H9 (cell line): ENCODE measurements around the gene OR52B4. TPM values are rescaled to one million over a fixed set of nuclear protein-coding genes. Genes with fewer than 3 reads are reported as not detected.
"Not testable (repeated sequence)": the region's sequence is repeated elsewhere in the genome, so short reads cannot be mapped to it uniquely, and the experiment has no call there.

Experiments
- DNase-seq: peaks from one replicate; pipeline ENCODE4 v3.0.0-alpha.2; 2017
- H2AFZ ChIP-seq: one replicate; pipeline ENCODE4 v1.6.1; 2013; ENCODE audit warnings: mild to moderate bottlenecking, low read length, control low read depth, moderate library complexity
- H2AK5ac ChIP-seq: 2 replicates; pipeline ENCODE4 v1.6.1; 2013; ENCODE audit warnings: low read length, control low read depth, mixed read lengths; ENCODE audit not compliant: insufficient read length
- H2BK120ac ChIP-seq: one replicate; pipeline ENCODE4 v1.6.1; 2013; ENCODE audit warnings: low read depth, mild to moderate bottlenecking, low read length, control low read depth, inconsistent platforms; ENCODE audit not compliant: poor library complexity, severe bottlenecking
- H2BK12ac ChIP-seq: 2 replicates; pipeline ENCODE4 v1.6.1; 2013; ENCODE audit warnings: low read length, control low read depth, mixed read lengths, low read depth; ENCODE audit not compliant: insufficient read length
- H2BK15ac ChIP-seq: 2 replicates; pipeline ENCODE4 v1.6.1; 2013; ENCODE audit warnings: low read depth, low read length, control low read depth
- H2BK20ac ChIP-seq: one replicate; pipeline ENCODE4 v1.6.1; 2013; ENCODE audit warnings: low read depth, mild to moderate bottlenecking, low read length, control low read depth, inconsistent platforms; ENCODE audit not compliant: poor library complexity, severe bottlenecking
- H2BK5ac ChIP-seq: 2 replicates; pipeline ENCODE4 v1.6.1; 2013; ENCODE audit warnings: low read length, control low read depth, mixed read lengths; ENCODE audit not compliant: insufficient read length
- H3K14ac ChIP-seq: 2 replicates; pipeline ENCODE4 v1.6.1; 2013; ENCODE audit warnings: low read length, control low read depth; ENCODE audit not compliant: insufficient read depth
- H3K18ac ChIP-seq: 2 replicates; pipeline ENCODE4 v1.6.1; 2013; ENCODE audit warnings: low read depth, mild to moderate bottlenecking, mixed read lengths, low read length, control low read depth; ENCODE audit not compliant: insufficient read length
- H3K23ac ChIP-seq: 2 replicates; pipeline ENCODE4 v1.6.1; 2013; ENCODE audit warnings: low read length, control low read depth, mixed read lengths, low read depth; ENCODE audit not compliant: insufficient read length
- H3K23me2 ChIP-seq: 2 replicates; pipeline ENCODE4 v1.6.1; 2013; ENCODE audit warnings: low read depth, mild to moderate bottlenecking, mixed read lengths, low read length, control low read depth; ENCODE audit not compliant: insufficient read length, poor library complexity, severe bottlenecking
- H3K27ac ChIP-seq: 2 replicates; pipeline ENCODE4 v1.5.1; 2013; ENCODE audit warnings: low read length, control low read depth, mixed read lengths, low read depth; ENCODE audit not compliant: insufficient read length
- H3K27me3 ChIP-seq: 2 replicates; pipeline ENCODE4 v1.6.1; 2013; ENCODE audit warnings: low read length, control low read depth, inconsistent platforms; ENCODE audit not compliant: insufficient read depth
- H3K4ac ChIP-seq: 2 replicates; pipeline ENCODE4 v1.6.1; 2013; ENCODE audit warnings: low read depth, mild to moderate bottlenecking, control low read depth, inconsistent platforms, low read length, moderate library complexity
- H3K4me1 ChIP-seq: 2 replicates; pipeline ENCODE4 v1.6.1; 2013; ENCODE audit warnings: low read length, control low read depth, inconsistent platforms; ENCODE audit not compliant: insufficient read depth
- H3K4me2 ChIP-seq: 2 replicates; pipeline ENCODE4 v1.6.1; 2013; ENCODE audit warnings: low read length, control low read depth, mixed read lengths; ENCODE audit not compliant: insufficient read length, insufficient read depth
- H3K56ac ChIP-seq: 2 replicates; pipeline ENCODE4 v1.6.1; 2013; ENCODE audit warnings: low read depth, mild to moderate bottlenecking, mixed read lengths, low read length, control low read depth; ENCODE audit not compliant: insufficient read length
- H3K79me1 ChIP-seq: 2 replicates; pipeline ENCODE4 v1.6.1; 2013; ENCODE audit warnings: low read depth, mild to moderate bottlenecking, moderate library complexity, low read length, control low read depth, inconsistent platforms; ENCODE audit not compliant: insufficient read depth, poor library complexity, severe bottlenecking
- H3K79me2 ChIP-seq: 2 replicates; pipeline ENCODE4 v1.6.1; 2013; ENCODE audit warnings: low read length, control low read depth, inconsistent platforms; ENCODE audit not compliant: insufficient read depth
- H3K9ac ChIP-seq: 2 replicates; pipeline ENCODE4 v1.6.1; 2013; ENCODE audit warnings: low read length, control low read depth, mixed read lengths; ENCODE audit not compliant: insufficient read length; ENCODE audit errors: extremely low read depth
- H3K9me3 ChIP-seq: one replicate; pipeline ENCODE4 v1.6.1; 2013; ENCODE audit warnings: low read depth, low read length, inconsistent platforms; ENCODE audit not compliant: control insufficient read depth
- H3T11ph ChIP-seq: one replicate; pipeline ENCODE4 v1.6.1; 2013; ENCODE audit warnings: mild to moderate bottlenecking, low read length, control low read depth, inconsistent platforms
- H4K20me1 ChIP-seq: one replicate; pipeline ENCODE4 v1.6.1; 2013; ENCODE audit not compliant: control insufficient read depth, insufficient read length, insufficient read depth
- H4K5ac ChIP-seq: 2 replicates; pipeline ENCODE4 v1.6.1; 2013; ENCODE audit warnings: low read depth, mild to moderate bottlenecking, mixed read lengths, low read length, control low read depth; ENCODE audit not compliant: insufficient read length
- H4K8ac ChIP-seq: replicated peaks from 2 replicates; pipeline ENCODE4 v1.6.1; 2013; ENCODE audit warnings: low read length, control low read depth, mixed read lengths, low read depth; ENCODE audit not compliant: insufficient read length
- H4K91ac ChIP-seq: 2 replicates; pipeline ENCODE4 v1.6.1; 2013; ENCODE audit warnings: low read depth, mild to moderate bottlenecking, moderate library complexity, mixed read lengths, low read length, control low read depth; ENCODE audit not compliant: insufficient read length
- H3K27ac Mint-ChIP-seq, 3 experiments: 2 replicates in 2 of 3; 3 replicates in 1 of 3; pipeline ENCODE4 v1.8.0; 2020 to 2021; ENCODE audit warnings: mixed read lengths in 3 of 3, mild to moderate bottlenecking in 1 of 3, moderate library complexity in 1 of 3
- H3K27me3 Mint-ChIP-seq: 2 replicates; pipeline ENCODE4 v1.8.0; 2021; ENCODE audit warnings: low read depth, mild to moderate bottlenecking, moderate library complexity, mixed read lengths
- H3K36me3 Mint-ChIP-seq, 3 experiments: 2 replicates in 2 of 3; 3 replicates in 1 of 3; pipeline ENCODE4 v1.8.0; 2020 to 2021; ENCODE audit warnings: low read depth in 3 of 3, mixed read lengths in 3 of 3; ENCODE audit not compliant: insufficient read depth in 1 of 3
- H3K4me1 Mint-ChIP-seq, 2 experiments: 2 replicates each; pipeline ENCODE4 v1.8.0; 2020; ENCODE audit warnings: mixed read lengths in 2 of 2
- H3K4me3 Mint-ChIP-seq, 2 experiments: 2 replicates in 1 of 2; 3 replicates in 1 of 2; pipeline ENCODE4 v1.8.0; 2020 to 2021; ENCODE audit warnings: mild to moderate bottlenecking in 2 of 2, mixed read lengths in 2 of 2, moderate library complexity in 1 of 2
- H3K9me3 Mint-ChIP-seq, 2 experiments: 2 replicates in 1 of 2; 3 replicates in 1 of 2; pipeline ENCODE4 v1.8.0; 2020; ENCODE audit warnings: mild to moderate bottlenecking in 2 of 2, mixed read lengths in 2 of 2, moderate library complexity in 1 of 2
- WGBS: extraction: QIAGEN DNeasy Blood & Tissue Kit; methylation state at CpG from one replicate; pipeline ENCODE4 v1.1.7; 2013; ENCODE audit warnings: missing lambda C conversion rate, low lambda C conversion rate, mixed read lengths; ENCODE audit not compliant: insufficient read length; ENCODE audit errors: extremely low coverage; 5-methylcytosine and 5-hydroxymethylcytosine counted together
- total RNA-seq: library from RNA; stranded (reverse); gene quantifications from 2 replicates; pipeline ENCODE4 v1.2.1, GENCODE V29; 2021

The OR52B4 gene
- total RNA-seq, 1 experiment from 2014 or later = not detected

GRCh38 chr11:4345366-4345765 lies 22.8 kb downstream of the OR52B4 start:
- H3K27ac Mint-ChIP-seq, H3K36me3 Mint-ChIP-seq, H3K27ac ChIP-seq, H3T11ph ChIP-seq, H3K23ac ChIP-seq, H4K5ac ChIP-seq, H3K9ac ChIP-seq, H2BK12ac ChIP-seq, H2BK20ac ChIP-seq, H3K4me1 Mint-ChIP-seq, H3K56ac ChIP-seq, H2BK120ac ChIP-seq, H3K4me1 ChIP-seq, H3K4me3 Mint-ChIP-seq, DNase-seq, H3K14ac ChIP-seq, H3K9me3 ChIP-seq, H2AK5ac ChIP-seq, H4K91ac ChIP-seq, H2BK15ac ChIP-seq, H3K9me3 Mint-ChIP-seq, H4K8ac ChIP-seq, H3K27me3 ChIP-seq, H3K4me2 ChIP-seq, H3K23me2 ChIP-seq, H4K20me1 ChIP-seq, H3K27me3 Mint-ChIP-seq, H3K4ac ChIP-seq, H3K79me2 ChIP-seq, H2AFZ ChIP-seq, H2BK5ac ChIP-seq, H3K79me1 ChIP-seq, H3K18ac ChIP-seq: not testable (repeated sequence)
- no CpG with 5 or more reads among the region's 2 CpGs for whole genome bisulfite sequencing

GRCh38 chr11:4334356-4334755 lies 33.8 kb downstream of the OR52B4 start:
- not testable (repeated sequence) for H3K36me3 Mint-ChIP-seq, H3K4me1 Mint-ChIP-seq, H3K23me2 ChIP-seq, H3K79me1 ChIP-seq, H3K4ac ChIP-seq, H3K14ac ChIP-seq, H3K23ac ChIP-seq, H3K27ac Mint-ChIP-seq, H4K8ac ChIP-seq, H4K20me1 ChIP-seq, H3K79me2 ChIP-seq, H3K4me3 Mint-ChIP-seq, H3K4me1 ChIP-seq, H3K27me3 Mint-ChIP-seq, H3K9me3 ChIP-seq, H3K9me3 Mint-ChIP-seq, H2AFZ ChIP-seq, H3K9ac ChIP-seq, H3K27me3 ChIP-seq, DNase-seq, H2BK15ac ChIP-seq, H3K56ac ChIP-seq, H2BK5ac ChIP-seq, H3K27ac ChIP-seq, H3K18ac ChIP-seq, H3T11ph ChIP-seq, H4K91ac ChIP-seq, H2AK5ac ChIP-seq, H2BK120ac ChIP-seq, H3K4me2 ChIP-seq, H2BK20ac ChIP-seq, H4K5ac ChIP-seq, H2BK12ac ChIP-seq
- WGBS = no CpG with 5 or more reads among the region's 28 CpGs

Other genes with a start within 250 kb of the OR52B4 start
- 15.1 and 15.6 TPM in 2 replicates for gene TRIM21, start 25.3 kb upstream of the OR52B4 start, total RNA-seq
- not detected in 2 replicates for gene OR52K2, start 80.9 kb upstream of the OR52B4 start, total RNA-seq
- gene OR52K1, start 114.3 kb upstream of the OR52B4 start, total RNA-seq = not detected in 2 replicates
- gene OR52M1, start 176.8 kb upstream of the OR52B4 start, total RNA-seq = not detected in 2 replicates
- not detected in 2 replicates for gene OR52I2, start 213.4 kb upstream of the OR52B4 start, total RNA-seq
- not detected in 2 replicates for gene OR52I1, start 225.7 kb upstream of the OR52B4 start, total RNA-seq
- gene TRIM68, start 239.8 kb upstream of the OR52B4 start, total RNA-seq = 7.5 and 9.9 TPM in 2 replicates